B cell (primary cell): Measurements from ENCODE around the gene TIMELESS. TPM values are rescaled to one million over a fixed set of nuclear protein-coding genes. Genes with fewer than 3 reads are reported as not detected.

Source experiments
- ATAC-seq: fragments of 200-7000 bp; cut with Tn5 transposase; one replicate; pipeline ENCODE4 v1.10.0; 2021; ENCODE audit warnings: low read depth, mild to moderate bottlenecking, moderate number of reproducible peaks, moderate library complexity
- CTCF ChIA-PET: fragments of 350-600 bp; sonication (Branson Sonifier 250); formaldehyde crosslinking; loops from one replicate; lab custom pipeline; 2021; ENCODE audit warnings: antibody characterized with exemption, inconsistent platforms; lab: Charles Lee
- POLR2A ChIA-PET: fragments of 350-600 bp; sonication (Branson Sonifier 250); formaldehyde crosslinking; loops from one replicate; lab custom pipeline; 2021; ENCODE audit warnings: antibody characterized with exemption; lab: Charles Lee
- DNase-seq: peaks from one replicate; pipeline ENCODE4 v3.0.0; 2013
- H2AFZ ChIP-seq: 2 replicates; pipeline ENCODE4 v1.6.1; 2012; ENCODE audit warnings: mild to moderate bottlenecking, low read depth, low read length; ENCODE audit not compliant: insufficient read depth, poor library complexity, severe bottlenecking
- H3K27ac ChIP-seq, 2 donors: 1 replicate in 1 of 2; 2 replicates in 1 of 2; pipeline ENCODE4 v1.5.1; 2012 to 2013; ENCODE audit warnings: low read length in 2 of 2, mild to moderate bottlenecking in 2 of 2, moderate library complexity in 1 of 2
- H3K27me3 ChIP-seq, 4 experiments: fragments of 200-600 bp in 1 of 4; sonication (generic) in 1 of 4; replicated peaks in 1 of 4; 1 replicate in 2 of 4; 2 replicates in 2 of 4; pipeline versions ENCODE4 v1.6.1 to v1.7.0; 2013 to 2016; ENCODE audit warnings: low read length in 3 of 4, mild to moderate bottlenecking in 2 of 4, mixed read lengths in 1 of 4, moderate library complexity in 1 of 4; ENCODE audit not compliant: insufficient read depth in 4 of 4, control insufficient read depth in 3 of 4; ENCODE audit errors: control extremely low read depth in 1 of 4
- H3K36me3 ChIP-seq, 2 experiments: replicated peaks in 1 of 2; 1 replicate in 1 of 2; 2 replicates in 1 of 2; pipeline versions ENCODE4 v1.6.1 to v1.7.1; 2013; ENCODE audit warnings: low read length in 1 of 2; ENCODE audit not compliant: insufficient read depth in 2 of 2, control insufficient read depth in 1 of 2; ENCODE audit errors: control extremely low read depth in 1 of 2, extremely low read depth in 1 of 2
- H3K4me1 ChIP-seq, 2 donors: fragments of 200-600 bp in 1 of 2; sonication (generic) in 1 of 2; 1 replicate in 1 of 2; 2 replicates in 1 of 2; pipeline versions ENCODE4 v1.5.1 to v1.6.1; 2013 to 2017; ENCODE audit warnings: low read length in 2 of 2; ENCODE audit not compliant: control insufficient read depth in 2 of 2, insufficient read depth in 2 of 2
- H3K4me2 ChIP-seq: replicated peaks from 2 replicates; pipeline ENCODE3; 2012; ENCODE audit warnings: mild to moderate bottlenecking, low read depth, low read length; ENCODE audit not compliant: poor library complexity, severe bottlenecking
- H3K4me3 ChIP-seq, 5 experiments: fragments of 200-600 bp in 1 of 5; sonication (generic) in 1 of 5; 1 replicate in 3 of 5; 2 replicates in 2 of 5; pipeline versions ENCODE4 v1.5.1 to v1.7.0; 2011 to 2016; ENCODE audit warnings: low read length in 4 of 5, mild to moderate bottlenecking in 4 of 5, low read depth in 2 of 5, control low read depth in 1 of 5, moderate library complexity in 1 of 5; ENCODE audit not compliant: insufficient read depth in 1 of 5; ENCODE audit errors: control extremely low read depth in 1 of 5, extremely low read depth in 1 of 5
- H3K79me2 ChIP-seq: fragments of 200-600 bp; sonication (generic); one replicate; pipeline ENCODE4 v1.6.0; 2016; ENCODE audit warnings: low read length; ENCODE audit not compliant: control insufficient read depth, insufficient read depth
- H3K9ac ChIP-seq: fragments of 200-600 bp; sonication (generic); 2 replicates; pipeline ENCODE4 v1.6.1; 2017; ENCODE audit warnings: mild to moderate bottlenecking, low read length, moderate library complexity
- H3K9me3 ChIP-seq, 3 donors: one replicate each; pipeline versions ENCODE4 v1.6.1 to v1.7.1; 2013; ENCODE audit warnings: low read length in 2 of 3; ENCODE audit not compliant: control insufficient read depth in 2 of 3, insufficient read depth in 1 of 3; ENCODE audit errors: control extremely low read depth in 1 of 3
- H4K20me1 ChIP-seq: 2 replicates; pipeline ENCODE4 v1.6.0; 2012; ENCODE audit warnings: mild to moderate bottlenecking, low read length; ENCODE audit not compliant: insufficient read depth, control insufficient read depth, poor library complexity, severe bottlenecking
- H3K27ac Mint-ChIP-seq: one replicate; pipeline ENCODE4 v1.8.0; 2021; ENCODE audit warnings: mixed read lengths
- H3K27me3 Mint-ChIP-seq: one replicate; pipeline ENCODE4 v1.8.0; 2021; ENCODE audit warnings: mixed read lengths
- H3K4me1 Mint-ChIP-seq: one replicate; pipeline ENCODE4 v1.8.0; 2021; ENCODE audit warnings: mixed read lengths
- H3K4me3 Mint-ChIP-seq: one replicate; pipeline ENCODE4 v1.8.0; 2021; ENCODE audit warnings: mixed read lengths
- H3K9me3 Mint-ChIP-seq: one replicate; pipeline ENCODE4 v1.8.0; 2022; ENCODE audit warnings: mixed read lengths; ENCODE audit not compliant: insufficient read depth
- CTCF ChIP-seq: fragments of 200-600 bp; IDR thresholded peaks from one replicate; pipeline ENCODE4 v1.8.0; 2022; ENCODE audit warnings: antibody characterized with exemption, mild to moderate bottlenecking
- EZH2 ChIP-seq: IDR thresholded peaks from 2 replicates; pipeline ENCODE4 v1.6.1; 2012; ENCODE audit warnings: borderline replicate concordance, low read depth, mild to moderate bottlenecking, moderate library complexity, low read length; ENCODE audit not compliant: insufficient read depth, poor library complexity, severe bottlenecking
- WGBS: methylation state at CpG from one replicate; pipeline ENCODE4 v1.1.5; 2013; ENCODE audit warnings: missing lambda C conversion rate; ENCODE audit not compliant: insufficient coverage; 5-methylcytosine and 5-hydroxymethylcytosine counted together
- intact Hi-C: fragments of 100-400 bp; cut with micrococcal nuclease; formaldehyde crosslinking; loops from one replicate; pipeline ENCODE4 v1.10.0; 2022
- polyA plus RNA-seq: library from polyadenylated mRNA; depleted of rRNA; stranded (reverse); fragments of >200 nt; gene quantifications from 2 replicates; pipeline ENCODE4 v1.2.3, GENCODE V29; 2012
- total RNA-seq, 2 donors: library from RNA; stranded (reverse); fragments of 120-200 nt in 1 of 2; gene quantifications; 1 replicate in 1 of 2; 2 replicates in 1 of 2; pipeline versions ENCODE4 v1.2.3 to v1.2.4, GENCODE V29; 2013 to 2022

TIMELESS gene
- total and polyA plus RNA-seq, 2 donors (not counting 1 experiment from before 2014, with no cell fraction given) = 17.2 to 44.4 TPM

- DNase-seq (no peak), ATAC-seq (no peak)
- ChIA-PET POLR2A (no interaction called here), CTCF (interaction anchor here (0.7 kb wide), 1 partner anchor 134 kb away, joined by 3 read pairs; no protein-coding TSS in a partner anchor)
- no peaks in the 10 kb centered on the region for H3K9me3 ChIP-seq
- no peaks in the 10 kb centered on the region for H3K27me3 Mint-ChIP-seq
- H3K27ac Mint-ChIP-seq = no peak overlapping the region
- intact Hi-C loops = no loop called here
- no peaks in the 10 kb centered on the region for H3K4me1 ChIP-seq
- no peaks in the 10 kb centered on the region for H4K20me1 ChIP-seq
- WGBS = 94% methylated on average over 2 of the region's 3 CpGs
- no peak overlapping the region for H3K4me3 ChIP-seq
- no peaks in the 10 kb centered on the region for H3K4me1 Mint-ChIP-seq
- no peak overlapping the region for H3K4me2 ChIP-seq
- H3K79me2 ChIP-seq = no peaks in the 10 kb centered on the region
- H2AFZ ChIP-seq = no peak overlapping the region
- no peaks in the 10 kb centered on the region for H3K9me3 Mint-ChIP-seq
- H3K36me3 ChIP-seq = peaks cover 0 to 20% of the 10 kb centered on the region in 2 experiments
- H3K27ac ChIP-seq = no peak overlapping the region
- H3K9ac ChIP-seq = no peak overlapping the region
- no peak for TF ChIP-seq EZH2
- TF ChIP-seq CTCF = no peak
- no peak overlapping the region for H3K4me3 Mint-ChIP-seq
- no peaks in the 10 kb centered on the region for H3K27me3 ChIP-seq
Measured at GRCh38 chr12:56414401-56414800, 34.8 kb downstream of the TIMELESS start.

- Mint-ChIP-seq H3K9me3 (no peaks in the 10 kb centered on the region), H3K4me1 (no peaks in the 10 kb centered on the region), H3K4me3 (no peak overlapping the region), H3K27me3 (no peaks in the 10 kb centered on the region), H3K27ac (no peak overlapping the region)
- no peak overlapping the region for H2AFZ ChIP-seq
- H3K36me3 ChIP-seq = peaks cover 0 to 16% of the 10 kb centered on the region in 2 experiments
- no peak for ATAC-seq
- ChIA-PET CTCF (no interaction called here), POLR2A (no interaction called here)
- DNase-seq = no peak
- H3K4me1 ChIP-seq = no peaks in the 10 kb centered on the region
- H3K4me3 ChIP-seq = no peak overlapping the region
- H4K20me1 ChIP-seq = no peaks in the 10 kb centered on the region
- no peak overlapping the region for H3K4me2 ChIP-seq
- H3K27me3 ChIP-seq = no peaks in the 10 kb centered on the region
- intact Hi-C loops = no loop called here
- no peaks in the 10 kb centered on the region for H3K9me3 ChIP-seq
- H3K27ac ChIP-seq = no peak overlapping the region
- 96% methylated on average over 7 of the region's 7 CpGs for WGBS
- TF ChIP-seq CTCF (no peak), EZH2 (no peak)
- no peak overlapping the region for H3K9ac ChIP-seq
- no peaks in the 10 kb centered on the region for H3K79me2 ChIP-seq
Measured at GRCh38 chr12:56413392-56413791, 35.8 kb downstream of the TIMELESS start.
